SK-N-SH (cell line): Measurements from ENCODE around the gene HSCB. TPM values are rescaled to one million over a fixed set of nuclear protein-coding genes. Genes with fewer than 3 reads are reported as not detected.
"Not testable (repeated sequence)": the region's sequence is repeated elsewhere in the genome, so short reads cannot be mapped to it uniquely, and the experiment has no call there.

ENCODE experiments used
- CTCF ChIA-PET: fragments of 300-600, 350-600 bp; formaldehyde crosslinking; extraction: SDS; loops from one replicate; lab custom pipeline; 2021; lab: Yijun Ruan, JAX
- POLR2A ChIA-PET: fragments of 350-600 bp; sonication (Branson Sonifier 250); formaldehyde crosslinking; extraction: SDS; loops from one replicate; lab custom pipeline; 2020; ENCODE audit warnings: antibody characterized with exemption, inconsistent platforms; lab: Yijun Ruan, JAX
- DNase-seq: peaks from one replicate; pipeline ENCODE4 v3.0.0; 2012
- H2AFZ ChIP-seq: fragments of 200-600 bp; sonication (generic); 2 replicates; pipeline ENCODE4 v1.8.1; 2016; ENCODE audit warnings: antibody characterized with exemption, mild to moderate bottlenecking, low read depth
- H3F3A ChIP-seq: fragments of 200-600 bp; sonication (generic); replicated peaks from 2 replicates; pipeline ENCODE3; 2016; ENCODE audit warnings: antibody characterized with exemption, mild to moderate bottlenecking; ENCODE audit not compliant: insufficient read depth
- H3K27ac ChIP-seq, 2 experiments: fragments of 200-500 bp in 1 of 2; fragments of 200-600 bp in 1 of 2; sonication (Bioruptor generic) in 1 of 2; sonication (generic), shearing (Covaris generic) in 1 of 2; 2 replicates each; pipeline versions ENCODE4 v1.5.1 to v1.6.1; 2014 to 2016; ENCODE audit warnings: low read depth in 2 of 2, inconsistent platforms in 1 of 2, low read length in 1 of 2, mild to moderate bottlenecking in 1 of 2, mixed read lengths in 1 of 2
- H3K27me3 ChIP-seq: fragments of 200-600 bp; sonication (generic), shearing (Covaris generic); 2 replicates; pipeline ENCODE4 v1.6.1; 2016; ENCODE audit warnings: mixed run types; ENCODE audit not compliant: insufficient read depth
- H3K36me3 ChIP-seq, 2 experiments: fragments of 200-500 bp in 1 of 2; fragments of 200-600 bp in 1 of 2; sonication (Bioruptor generic) in 1 of 2; sonication (generic) in 1 of 2; replicated peaks in 1 of 2; 2 replicates each; pipeline versions ENCODE3 to v1.5.1; 2014 to 2016; ENCODE audit warnings: low read length in 1 of 2, mild to moderate bottlenecking in 1 of 2; ENCODE audit not compliant: insufficient read depth in 2 of 2, control insufficient read depth in 1 of 2
- H3K4me1 ChIP-seq, 2 experiments: fragments of 200-500 bp in 1 of 2; fragments of 200-600 bp in 1 of 2; sonication (Bioruptor generic) in 1 of 2; sonication (generic), shearing (Covaris generic) in 1 of 2; 2 replicates each; pipeline versions ENCODE4 v1.5.1 to v1.6.1; 2014 to 2016; ENCODE audit warnings: low read depth in 1 of 2, low read length in 1 of 2, mixed run types in 1 of 2; ENCODE audit not compliant: insufficient read depth in 2 of 2, control insufficient read depth in 1 of 2
- H3K4me2 ChIP-seq: fragments of 200-600 bp; sonication (generic), shearing (Covaris generic); 2 replicates; pipeline ENCODE4 v1.6.1; 2017; ENCODE audit warnings: mixed run types
- H3K4me3 ChIP-seq, 2 experiments: fragments of 200-500 bp in 1 of 2; fragments of 200-600 bp in 1 of 2; sonication (Bioruptor generic) in 1 of 2; sonication (generic), shearing (Covaris generic) in 1 of 2; 2 replicates each; pipeline versions ENCODE4 v1.5.1 to v1.8.1; 2014 to 2016; ENCODE audit warnings: low read depth in 2 of 2, inconsistent platforms in 1 of 2, low read length in 1 of 2, mild to moderate bottlenecking in 1 of 2, mixed read lengths in 1 of 2, moderate library complexity in 1 of 2
- H3K79me2 ChIP-seq: fragments of 200-600 bp; sonication (generic); 2 replicates; pipeline ENCODE4 v1.8.1; 2017; ENCODE audit warnings: mild to moderate bottlenecking; ENCODE audit not compliant: insufficient read depth
- H3K9ac ChIP-seq: fragments of 200-600 bp; sonication (generic); 2 replicates; pipeline ENCODE4 v1.6.1; 2017; ENCODE audit warnings: mixed run types
- H3K9me2 ChIP-seq: fragments of 200-600 bp; sonication (generic); 2 replicates; pipeline ENCODE4 v1.6.1; 2017; ENCODE audit warnings: mixed run types
- H3K9me3 ChIP-seq: fragments of 200-600 bp; sonication (generic); 2 replicates; pipeline ENCODE4 v1.6.1; 2017; ENCODE audit warnings: mixed run types, mild to moderate bottlenecking, moderate library complexity
- H4K20me1 ChIP-seq: fragments of 200-600 bp; sonication (generic); 2 replicates; pipeline ENCODE4 v1.6.1; 2017; ENCODE audit warnings: mild to moderate bottlenecking, mixed run types; ENCODE audit not compliant: insufficient read depth
- EZH2phosphoT487 ChIP-seq: fragments of 200-600 bp; sonication (generic); IDR thresholded peaks from 2 replicates; pipeline ENCODE4 v1.6.1; 2017; ENCODE audit warnings: low read depth, mixed run types, mild to moderate bottlenecking, antibody characterized with exemption, moderate library complexity, borderline replicate concordance
- GABPA ChIP-seq: IDR thresholded peaks from 2 replicates; pipeline ENCODE4 v1.4.0; 2012; ENCODE audit warnings: low read depth, mild to moderate bottlenecking
- MEF2A ChIP-seq: IDR thresholded peaks from 2 replicates; pipeline ENCODE4 v1.4.0; 2012; ENCODE audit warnings: low read depth, borderline replicate concordance
- PBX3 ChIP-seq: IDR thresholded peaks from 2 replicates; pipeline ENCODE4; 2012
- RFX5 ChIP-seq: IDR thresholded peaks from 2 replicates; pipeline ENCODE4 v1.6.1; 2012; ENCODE audit warnings: mild to moderate bottlenecking, improper control_type of control experiment, low read length
- TAF1 ChIP-seq: IDR thresholded peaks from 2 replicates; pipeline ENCODE4 v1.6.1; 2012; ENCODE audit warnings: low read depth, mild to moderate bottlenecking, low read length, moderate library complexity, borderline replicate concordance
- WGBS: methylation state at CpG from one replicate; pipeline ENCODE4 v1.1.6; 2017; ENCODE audit warnings: low lambda C conversion rate; 5-methylcytosine and 5-hydroxymethylcytosine counted together
- polyA plus RNA-seq, 3 experiments: library from polyadenylated mRNA; depleted of rRNA; stranded (reverse); fragments of >200 nt; gene quantifications; 2 replicates each; pipeline ENCODE4 v1.2.3, GENCODE V29; 2012
- TF ChIP-seq, protein P1 (sequence below): fragments of 200-600 bp; sonication (generic); IDR thresholded peaks from 2 replicates; pipeline ENCODE4 v1.6.1; 2017; ENCODE audit warnings: antibody characterized with exemption, mild to moderate bottlenecking, moderate library complexity

HSCB gene
- polyA plus RNA-seq, 1 of the 3 experiments (the other 2 are of a cell fraction), result 19.9 TPM

DNA sequence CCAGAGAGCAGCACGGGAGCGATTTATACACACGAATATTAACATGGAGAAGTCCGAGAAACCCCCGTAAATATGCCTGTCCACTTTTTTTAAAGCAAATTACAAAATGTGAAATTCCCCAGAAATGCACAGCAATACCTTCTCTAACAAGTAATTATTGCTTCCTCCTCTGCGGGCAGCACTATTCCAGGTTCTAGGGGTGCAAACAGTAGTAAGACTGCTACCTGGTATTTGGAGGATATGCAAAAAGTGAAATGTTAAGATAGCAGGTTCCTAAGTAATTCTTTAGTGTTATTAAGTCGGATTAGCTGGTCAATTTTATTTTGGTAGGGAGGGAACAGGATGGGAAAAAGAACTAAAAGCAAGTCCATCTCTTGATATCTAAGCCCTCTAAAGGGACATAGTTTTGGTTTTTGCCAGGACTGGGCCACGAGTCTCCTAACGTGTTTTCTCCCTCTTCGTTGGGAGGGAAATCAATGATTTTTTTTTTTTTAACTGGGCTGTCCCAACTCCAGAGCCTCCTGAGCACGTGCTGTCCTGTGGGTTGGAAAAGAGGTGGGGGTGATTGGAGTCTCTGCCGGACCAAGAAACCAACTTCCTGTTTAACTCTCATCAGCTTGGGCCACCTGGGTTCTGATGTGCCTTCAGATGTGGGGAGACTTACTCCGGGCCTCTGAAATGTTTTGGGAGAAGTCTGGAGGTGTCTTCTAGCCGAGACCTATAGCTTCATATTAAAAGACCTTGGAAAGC lies 60.2 kb downstream of the HSCB start:
- Histone ChIP-seq H3K9me3 (no peaks in the 10 kb centered on the region), H3K36me3 (peaks cover 9 to 24% of the 10 kb centered on the region in 2 experiments), H3K9me2 (no peaks in the 10 kb centered on the region), H3K27me3 (no peaks in the 10 kb centered on the region), H3K4me1 (peaks cover 2 to 9% of the 10 kb centered on the region in 2 experiments; a peak in 1 of 4 replicates), H2AFZ (no peak overlapping the region; the same call in 1 of the 2 replicates), H3K4me2 (peak overlapping the region; percentile 96), H4K20me1 (peaks cover 4% of the 10 kb centered on the region), H3K4me3 (no peak overlapping the region), H3K9ac (no peak overlapping the region), H3K27ac (no peak overlapping the region), H3K79me2 (peaks cover 41% of the 10 kb centered on the region), H3F3A (peaks cover 30% of the 10 kb centered on the region)
- DNase-seq, result no peak
- WGBS, result 89% methylated on average over 14 of the region's 14 CpGs
- ChIA-PET CTCF (interaction anchor here (1.0 to 4.7 kb wide), 3 partner anchors 27 to 201 kb away, joined by 3 to 17 read pairs (median 4); partner anchors contain the start of gene CCDC117), POLR2A (interaction anchor here (2.5 kb wide), 1 partner anchor 17 kb away, joined by 13 read pairs; no protein-coding TSS in a partner anchor)
- no peak for TF ChIP-seq EZH2phosphoT487
- TF ChIP-seq MEF2A, result no peak

DNA sequence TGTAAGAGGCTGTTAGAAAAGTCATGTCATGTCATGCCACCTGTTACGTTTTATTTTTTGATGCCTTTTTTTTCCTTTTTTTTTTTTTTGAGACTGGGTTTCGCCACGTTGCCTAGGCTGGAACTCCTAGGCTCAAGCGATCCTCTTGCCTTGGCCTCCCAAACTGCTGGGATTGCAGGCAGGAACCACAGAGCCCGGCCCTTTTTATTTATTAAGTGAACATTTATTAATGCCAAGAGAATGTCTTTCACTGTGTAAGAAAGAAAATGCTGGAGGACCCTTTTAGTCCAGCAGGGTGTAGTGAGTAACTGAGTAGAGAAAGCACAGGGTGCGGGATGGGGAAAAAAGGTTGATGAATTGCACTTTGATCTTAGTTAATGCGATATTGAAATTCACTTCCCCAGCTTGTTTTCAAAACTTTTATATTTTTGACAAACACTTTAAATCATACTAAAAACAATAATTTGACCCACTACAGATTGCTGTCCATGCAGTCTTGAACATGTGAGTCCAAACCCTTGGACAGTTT lies 60.8 kb downstream of the HSCB start:
- H3K9me2 ChIP-seq, result no peaks in the 10 kb centered on the region
- no peak overlapping the region for H3K4me3 ChIP-seq
- H2AFZ ChIP-seq, result no peak overlapping the region
- WGBS, result 91% methylated on average over 7 of the region's 7 CpGs
- DNase-seq, result no peak
- TF ChIP-seq RFX5 (no peak), GABPA (no peak), PBX3 (no peak), TAF1 (no peak)
- TF ChIP-seq, protein P1, sequence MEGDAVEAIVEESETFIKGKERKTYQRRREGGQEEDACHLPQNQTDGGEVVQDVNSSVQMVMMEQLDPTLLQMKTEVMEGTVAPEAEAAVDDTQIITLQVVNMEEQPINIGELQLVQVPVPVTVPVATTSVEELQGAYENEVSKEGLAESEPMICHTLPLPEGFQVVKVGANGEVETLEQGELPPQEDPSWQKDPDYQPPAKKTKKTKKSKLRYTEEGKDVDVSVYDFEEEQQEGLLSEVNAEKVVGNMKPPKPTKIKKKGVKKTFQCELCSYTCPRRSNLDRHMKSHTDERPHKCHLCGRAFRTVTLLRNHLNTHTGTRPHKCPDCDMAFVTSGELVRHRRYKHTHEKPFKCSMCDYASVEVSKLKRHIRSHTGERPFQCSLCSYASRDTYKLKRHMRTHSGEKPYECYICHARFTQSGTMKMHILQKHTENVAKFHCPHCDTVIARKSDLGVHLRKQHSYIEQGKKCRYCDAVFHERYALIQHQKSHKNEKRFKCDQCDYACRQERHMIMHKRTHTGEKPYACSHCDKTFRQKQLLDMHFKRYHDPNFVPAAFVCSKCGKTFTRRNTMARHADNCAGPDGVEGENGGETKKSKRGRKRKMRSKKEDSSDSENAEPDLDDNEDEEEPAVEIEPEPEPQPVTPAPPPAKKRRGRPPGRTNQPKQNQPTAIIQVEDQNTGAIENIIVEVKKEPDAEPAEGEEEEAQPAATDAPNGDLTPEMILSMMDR, result no peak
- no peak overlapping the region for H3K4me2 ChIP-seq
- H3K79me2 ChIP-seq, result peaks cover 34% of the 10 kb centered on the region
- H3F3A ChIP-seq, result peaks cover 29% of the 10 kb centered on the region
- CTCF ChIA-PET, result interaction anchor here (1.0 to 1.6 kb wide), 3 partner anchors 12 to 202 kb away, joined by 3 to 4 read pairs (median 3); no protein-coding TSS in a partner anchor
- no peaks in the 10 kb centered on the region for H3K9me3 ChIP-seq
- H3K4me1 ChIP-seq, result peaks cover 2 to 7% of the 10 kb centered on the region in 2 experiments; a peak in 1 of 4 replicates
- H4K20me1 ChIP-seq, result no peaks in the 10 kb centered on the region; the same call in 1 of the 2 replicates
- H3K27ac ChIP-seq, result no peak overlapping the region
- no peak overlapping the region for H3K9ac ChIP-seq
- peaks cover 5 to 18% of the 10 kb centered on the region in 2 experiments for H3K36me3 ChIP-seq
- POLR2A ChIA-PET, result no interaction called here
- no peaks in the 10 kb centered on the region for H3K27me3 ChIP-seq

DNA sequence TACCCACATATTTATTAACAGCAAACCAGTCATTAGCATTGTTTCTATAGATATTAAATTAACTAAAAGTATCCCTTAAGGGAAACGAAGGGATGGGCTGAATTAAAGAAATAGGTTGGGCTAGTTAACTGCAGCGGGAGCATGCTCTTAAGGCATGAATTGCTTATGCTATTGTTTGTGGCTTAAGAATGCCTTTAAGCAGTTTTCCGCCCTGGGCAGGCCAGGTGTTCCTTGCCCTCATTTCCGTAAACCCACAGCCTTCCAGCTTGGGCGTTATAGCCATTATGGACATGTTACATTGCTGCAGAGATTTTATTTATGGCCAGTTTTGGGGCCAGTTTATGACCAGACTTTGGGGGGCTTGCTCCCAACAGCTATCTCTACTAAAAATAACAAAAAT lies 63.6 kb downstream of the HSCB start:
- H4K20me1 ChIP-seq, CTCF ChIA-PET, H3K9me2 ChIP-seq, POLR2A ChIA-PET, H2AFZ ChIP-seq, H3K9me3 ChIP-seq, H3K4me2 ChIP-seq, H3K4me1 ChIP-seq, DNase-seq, H3K79me2 ChIP-seq, H3K27me3 ChIP-seq, H3K9ac ChIP-seq, H3K27ac ChIP-seq, H3K4me3 ChIP-seq, H3K36me3 ChIP-seq: not testable (repeated sequence)
- H3F3A ChIP-seq, result peaks cover 18% of the 10 kb centered on the region
- WGBS, result 98% methylated on average over 5 of the region's 5 CpGs
